SK-N-SH treated with all-trans-retinoic acid at 6 μM for 48 hours (cell line): ENCODE data around the gene VTI1A.

Source experiments
- BACH2 ChIP-seq: fragments of 250-450 bp; sonication (Bioruptor Pico); IDR thresholded peaks from 2 replicates; pipeline ENCODE4 v1.9.0; 2021; ENCODE audit warnings: mild to moderate bottlenecking, borderline replicate concordance
- CSRNP3 ChIP-seq: fragments of 250-450 bp; sonication (Bioruptor Pico); IDR thresholded peaks from 2 replicates; pipeline ENCODE4 v1.5.1; 2021; ENCODE audit warnings: mild to moderate bottlenecking, moderate library complexity
- GLIS3 ChIP-seq: fragments of 250-450 bp; sonication (Bioruptor Pico); IDR thresholded peaks from 2 replicates; pipeline ENCODE4 v1.5.0; 2020; ENCODE audit warnings: mild to moderate bottlenecking, moderate library complexity
- PATZ1 ChIP-seq: fragments of 250-450 bp; sonication (Bioruptor Pico); IDR thresholded peaks from 2 replicates; pipeline ENCODE4 v1.8.0; 2020; ENCODE audit warnings: mild to moderate bottlenecking, moderate library complexity, borderline replicate concordance
- SNAI2 ChIP-seq: fragments of 250-450 bp; sonication (Bioruptor Pico); IDR thresholded peaks from 2 replicates; pipeline ENCODE4 v1.5.0; 2020; ENCODE audit warnings: mild to moderate bottlenecking, moderate library complexity
- TF ChIP-seq, protein P1 (sequence below): fragments of 250-450 bp; sonication (Bioruptor Pico); IDR thresholded peaks from 2 replicates; pipeline ENCODE4 v1.5.1; 2020; ENCODE audit warnings: low read depth, mild to moderate bottlenecking, moderate library complexity

DNA sequence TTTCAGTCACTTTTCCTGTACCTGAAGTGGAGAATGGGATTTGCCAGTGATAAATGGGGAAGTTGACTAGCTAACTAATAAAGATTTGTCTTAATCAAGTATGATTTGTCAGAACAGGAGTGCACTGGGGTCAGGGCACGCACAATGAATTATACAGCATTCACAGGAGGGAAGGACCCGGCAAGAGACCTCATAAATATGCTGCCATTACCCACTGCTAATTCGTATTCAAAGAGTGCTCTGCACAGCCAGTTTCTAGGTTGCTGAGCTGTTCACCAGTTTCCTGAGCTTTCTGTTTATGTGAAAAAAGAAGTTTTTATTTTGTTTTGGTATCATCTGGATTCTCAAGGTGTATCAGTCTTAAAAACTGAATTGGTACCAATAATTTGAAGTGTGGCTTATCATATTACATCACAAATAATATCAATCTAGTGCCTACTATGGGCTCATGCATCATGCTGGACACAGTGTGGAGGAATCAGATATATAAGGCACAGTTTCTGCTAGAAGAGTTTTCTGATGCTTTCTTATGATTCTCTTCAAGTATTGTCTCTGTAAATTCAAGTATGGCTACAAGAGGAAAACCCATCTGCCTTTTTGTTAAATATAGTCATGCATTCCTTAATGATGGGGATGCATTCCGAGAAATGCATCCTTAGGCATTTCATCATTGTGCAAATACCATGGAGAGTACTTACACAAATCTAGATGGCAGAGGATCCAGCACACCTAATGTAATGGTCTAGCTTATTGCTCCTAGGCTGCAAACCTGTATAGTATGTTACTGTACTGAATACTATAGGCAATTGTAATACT, 202.2 kb downstream of the VTI1A start:
- TF ChIP-seq, protein P1, sequence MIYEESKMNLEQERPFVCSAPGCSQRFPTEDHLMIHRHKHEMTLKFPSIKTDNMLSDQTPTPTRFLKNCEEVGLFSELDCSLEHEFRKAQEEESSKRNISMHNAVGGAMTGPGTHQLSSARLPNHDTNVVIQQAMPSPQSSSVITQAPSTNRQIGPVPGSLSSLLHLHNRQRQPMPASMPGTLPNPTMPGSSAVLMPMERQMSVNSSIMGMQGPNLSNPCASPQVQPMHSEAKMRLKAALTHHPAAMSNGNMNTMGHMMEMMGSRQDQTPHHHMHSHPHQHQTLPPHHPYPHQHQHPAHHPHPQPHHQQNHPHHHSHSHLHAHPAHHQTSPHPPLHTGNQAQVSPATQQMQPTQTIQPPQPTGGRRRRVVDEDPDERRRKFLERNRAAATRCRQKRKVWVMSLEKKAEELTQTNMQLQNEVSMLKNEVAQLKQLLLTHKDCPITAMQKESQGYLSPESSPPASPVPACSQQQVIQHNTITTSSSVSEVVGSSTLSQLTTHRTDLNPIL (CRISPR knock-in tag), result no peak
- TF ChIP-seq SNAI2 (CRISPR knock-in tag) (no peak), PATZ1 (CRISPR knock-in tag) (no peak), BACH2 (CRISPR knock-in tag) (no peak), CSRNP3 (no peak), GLIS3 (CRISPR knock-in tag) (no peak)
